HFFc6 (cell line): ENCODE results near the gene FOXO6. TPM values are rescaled to one million over a fixed set of nuclear protein-coding genes. Genes with fewer than 3 reads are reported as not detected.

Source experiments
- DNase-seq: peaks from one replicate; pipeline ENCODE4 v3.0.0-alpha.2; 2018
- H3K27ac Mint-ChIP-seq: 2 replicates; pipeline ENCODE4 v1.8.0; 2020; ENCODE audit warnings: mild to moderate bottlenecking, mixed read lengths
- H3K27me3 Mint-ChIP-seq: 2 replicates; pipeline ENCODE4 v1.8.0; 2021; ENCODE audit warnings: mild to moderate bottlenecking, moderate library complexity, mixed read lengths; ENCODE audit not compliant: insufficient read depth
- H3K36me3 Mint-ChIP-seq: 2 replicates; pipeline ENCODE4 v1.8.0; 2021; ENCODE audit warnings: low read depth, mixed read lengths
- H3K4me1 Mint-ChIP-seq: 2 replicates; pipeline ENCODE4 v1.8.0; 2020; ENCODE audit warnings: low read depth, mixed read lengths
- H3K4me3 Mint-ChIP-seq: 2 replicates; pipeline ENCODE4 v1.8.0; 2020; ENCODE audit warnings: mild to moderate bottlenecking, moderate library complexity, mixed read lengths
- H3K9me3 Mint-ChIP-seq: 2 replicates; pipeline ENCODE4 v1.8.0; 2020; ENCODE audit warnings: mild to moderate bottlenecking, mixed read lengths
- CTCF ChIP-seq: fragments of 200-600 bp; sonication (generic); IDR thresholded peaks from 2 replicates; pipeline ENCODE4 v1.5.0; 2021; ENCODE audit warnings: antibody characterized with exemption, mild to moderate bottlenecking
- total RNA-seq, 6 experiments: library from RNA; stranded (reverse); fragmentation: NEBNext Ultra II Directional; extraction: Animal tissue kit (Norgen Biotek cat#: 25700); gene quantifications; 2 replicates in 1 of 6; 3 replicates in 5 of 6; pipeline ENCODE4 v1.2.3, GENCODE V29; 2021

FOXO6 gene
- total RNA-seq, 6 experiments from 2014 or later: 0.07 to 0.08 TPM; not detected in 4

GRCh38 chr1:41344708-41345159 lies 16.5 kb upstream of the FOXO6 start:
- no peak for DNase-seq
- H3K27ac Mint-ChIP-seq: no peak overlapping the region
- peaks cover 37% of the 10 kb centered on the region for H3K27me3 Mint-ChIP-seq
- no peaks in the 10 kb centered on the region for H3K36me3 Mint-ChIP-seq
- TF ChIP-seq CTCF: no peak
- no peaks in the 10 kb centered on the region for H3K4me1 Mint-ChIP-seq
- no peak overlapping the region for H3K4me3 Mint-ChIP-seq
- H3K9me3 Mint-ChIP-seq: peaks cover 7% of the 10 kb centered on the region; the same call in 1 of the 2 replicates

GRCh38 chr1:41345434-41346075 lies 15.7 kb upstream of the FOXO6 start:
- H3K27me3 Mint-ChIP-seq: peaks cover 38% of the 10 kb centered on the region
- H3K36me3 Mint-ChIP-seq: no peaks in the 10 kb centered on the region
- no peak overlapping the region for H3K27ac Mint-ChIP-seq
- no peak for TF ChIP-seq CTCF
- H3K4me1 Mint-ChIP-seq: no peaks in the 10 kb centered on the region
- no peaks in the 10 kb centered on the region for H3K9me3 Mint-ChIP-seq
- DNase-seq: no peak
- no peak overlapping the region for H3K4me3 Mint-ChIP-seq

- TF ChIP-seq CTCF: no peak
- Mint-ChIP-seq H3K36me3 (no peaks in the 10 kb centered on the region), H3K9me3 (no peaks in the 10 kb centered on the region), H3K27me3 (peaks cover 41% of the 10 kb centered on the region), H3K27ac (no peak overlapping the region), H3K4me1 (no peaks in the 10 kb centered on the region), H3K4me3 (no peak overlapping the region)
- peak; percentile 41 for DNase-seq
Observed at GRCh38 chr1:41347276-41347675, 14.0 kb upstream of the FOXO6 start.

GRCh38 chr1:41348394-41348793 lies 12.8 kb upstream of the FOXO6 start:
- Mint-ChIP-seq H3K4me3 (no peak overlapping the region), H3K27me3 (peaks cover 37% of the 10 kb centered on the region), H3K36me3 (no peaks in the 10 kb centered on the region), H3K9me3 (no peaks in the 10 kb centered on the region), H3K4me1 (no peaks in the 10 kb centered on the region), H3K27ac (no peak overlapping the region)
- TF ChIP-seq CTCF: no peak
- DNase-seq: no peak

GRCh38 chr1:41349361-41350054 lies 11.7 kb upstream of the FOXO6 start:
- peaks cover 34% of the 10 kb centered on the region for H3K27me3 Mint-ChIP-seq
- no peak overlapping the region for H3K27ac Mint-ChIP-seq
- H3K4me3 Mint-ChIP-seq: no peak overlapping the region
- H3K9me3 Mint-ChIP-seq: no peaks in the 10 kb centered on the region
- H3K36me3 Mint-ChIP-seq: no peaks in the 10 kb centered on the region
- no peak for TF ChIP-seq CTCF
- no peak for DNase-seq
- no peaks in the 10 kb centered on the region for H3K4me1 Mint-ChIP-seq
